Naive thymus-derived CD4-positive, alpha-beta T cell (primary cell): ENCODE measurements around the gene WDR7. TPM values are rescaled to one million over a fixed set of nuclear protein-coding genes. Genes with fewer than 3 reads are reported as not detected.

ENCODE experiments used
- ATAC-seq: fragments of 150-1000 bp; cut with Tn5 transposase; 2 replicates; pipeline ENCODE4 v1.10.0; 2021; ENCODE audit warnings: mild to moderate bottlenecking, moderate library complexity
- CTCF ChIA-PET: fragments of 350-600 bp; sonication (Branson Sonifier 250); formaldehyde crosslinking; loops from one replicate; lab custom pipeline; 2021; ENCODE audit warnings: antibody characterized with exemption; lab: Charles Lee
- POLR2A ChIA-PET: fragments of 350-600 bp; sonication (Branson Sonifier 250); formaldehyde crosslinking; loops from one replicate; lab custom pipeline; 2021; ENCODE audit warnings: antibody characterized with exemption, inconsistent platforms; lab: Charles Lee
- DNase-seq, 9 donors: peaks; one replicate each; pipeline versions ENCODE4 v3.0.0 to v3.0.0-alpha.2; 2020 to 2022; ENCODE audit warnings: mixed read lengths in 1 of 9
- H3K27ac ChIP-seq: one replicate; pipeline ENCODE4 v1.7.0; 2013; ENCODE audit warnings: mild to moderate bottlenecking, low read depth, low read length, moderate library complexity
- H3K27me3 ChIP-seq, 2 donors: one replicate each; pipeline ENCODE4 v1.7.0; 2013; ENCODE audit warnings: low read length in 2 of 2, mild to moderate bottlenecking in 2 of 2, moderate library complexity in 2 of 2; ENCODE audit not compliant: control insufficient read depth in 2 of 2, insufficient read depth in 2 of 2
- H3K36me3 ChIP-seq, 3 experiments: 1 replicate in 2 of 3; 2 replicates in 1 of 3; pipeline ENCODE4 v1.7.0; 2013; ENCODE audit warnings: low read length in 3 of 3, mild to moderate bottlenecking in 3 of 3, moderate library complexity in 1 of 3; ENCODE audit not compliant: insufficient read depth in 3 of 3, control insufficient read depth in 2 of 3
- H3K4me1 ChIP-seq, 2 donors: one replicate each; pipeline ENCODE4 v1.7.0; 2013; ENCODE audit warnings: low read length in 2 of 2, mild to moderate bottlenecking in 2 of 2, moderate library complexity in 1 of 2; ENCODE audit not compliant: control insufficient read depth in 2 of 2, insufficient read depth in 2 of 2
- H3K4me3 ChIP-seq: 2 replicates; pipeline ENCODE4 v1.7.0; 2013; ENCODE audit warnings: mild to moderate bottlenecking, low read length
- H3K9me3 ChIP-seq, 3 experiments: 1 replicate in 2 of 3; 2 replicates in 1 of 3; pipeline ENCODE4 v1.7.0; 2013; ENCODE audit warnings: low read length in 3 of 3; ENCODE audit not compliant: control insufficient read depth in 2 of 3
- H3K27ac Mint-ChIP-seq, 9 donors: one replicate each; pipeline ENCODE4 v1.8.0; 2020 to 2022; ENCODE audit warnings: mixed read lengths in 9 of 9, mild to moderate bottlenecking in 8 of 9, moderate library complexity in 5 of 9, inconsistent platforms in 2 of 9
- H3K27me3 Mint-ChIP-seq, 5 donors: one replicate each; pipeline ENCODE4 v1.8.0; 2021 to 2022; ENCODE audit warnings: mixed read lengths in 5 of 5, mild to moderate bottlenecking in 1 of 5
- H3K36me3 Mint-ChIP-seq, 5 donors: one replicate each; pipeline ENCODE4 v1.8.0; 2020 to 2022; ENCODE audit warnings: mixed read lengths in 5 of 5, mild to moderate bottlenecking in 3 of 5, inconsistent platforms in 1 of 5
- H3K4me1 Mint-ChIP-seq, 7 donors: one replicate each; pipeline ENCODE4 v1.8.0; 2020 to 2022; ENCODE audit warnings: mixed read lengths in 7 of 7, mild to moderate bottlenecking in 3 of 7, inconsistent platforms in 1 of 7
- H3K4me3 Mint-ChIP-seq, 10 donors: one replicate each; pipeline ENCODE4 v1.8.0; 2020 to 2022; ENCODE audit warnings: mild to moderate bottlenecking in 10 of 10, mixed read lengths in 10 of 10, moderate library complexity in 6 of 10, inconsistent platforms in 2 of 10
- H3K9me3 Mint-ChIP-seq, 11 donors: one replicate each; pipeline ENCODE4 v1.8.0; 2020 to 2022; ENCODE audit warnings: mixed read lengths in 11 of 11, mild to moderate bottlenecking in 4 of 11, inconsistent platforms in 1 of 11, moderate library complexity in 1 of 11
- intact Hi-C, 2 donors: fragments of 100-400 bp; cut with micrococcal nuclease; formaldehyde crosslinking; loops; one replicate each; pipeline ENCODE4 v1.15.1; 2023
- polyA plus RNA-seq, 2 donors: library from polyadenylated mRNA; unstranded; fragments of 300-500 nt; fragmentation: Illumina TruSeq; gene quantifications; one replicate each; pipeline ENCODE4 v1.2.3, GENCODE V29; 2021
- total RNA-seq, 6 experiments: library from RNA in 5 of 6; stranded (reverse) in 5 of 6; gene quantifications; 1 replicate in 5 of 6; 2 replicates in 1 of 6; pipeline ENCODE4 v1.2.3 and lab custom pipeline; 2021 to 2026

The WDR7 gene
- total and polyA plus RNA-seq, 7 experiments from 2014 or later: 28.3 to 59.8 (median 50.1) TPM

GRCh38 chr18:57086163-57086562, 435.0 kb downstream of the WDR7 start:
- no peaks in the 10 kb centered on the region for H3K36me3 ChIP-seq
- H3K27me3 ChIP-seq: no peaks in the 10 kb centered on the region
- H3K4me1 ChIP-seq: peaks cover 0 to 7% of the 10 kb centered on the region in 2 donors
- Mint-ChIP-seq H3K27ac (no peak overlapping the region), H3K4me3 (no peak overlapping the region), H3K9me3 (peaks cover 0 to 15% (median 3%) of the 10 kb centered on the region in 11 donors), H3K36me3 (no peaks in the 10 kb centered on the region), H3K27me3 (peaks cover 9 to 44% (median 39%) of the 10 kb centered on the region in 5 donors), H3K4me1 (peaks cover 4 to 16% (median 11%) of the 10 kb centered on the region in 7 donors)
- no peak overlapping the region for H3K4me3 ChIP-seq
- DNase-seq (no peak), ATAC-seq (no peak)
- H3K27ac ChIP-seq: no peak overlapping the region
- ChIA-PET POLR2A (no interaction called here), CTCF (no interaction called here)
- H3K9me3 ChIP-seq: no peaks in the 10 kb centered on the region
- intact Hi-C loops: loop anchor here in 1 of 2 donors (5.0 kb wide), 1 partner anchor 219 kb away; no protein-coding TSS in a partner anchor

Other genes starting within 250 kb of the WDR7 start
- gene TXNL1, start 12.8 kb upstream of the WDR7 start, total RNA-seq: 10 to 100 TPM; 32.4 to 65.5 (median 42.8) TPM
- 10 to 100 TPM; 51.7 to 52.3 TPM for gene TXNL1, start 12.8 kb upstream of the WDR7 start, polyA plus RNA-seq